IMR-90 (cell line): ENCODE results near the gene NAA38. TPM values are rescaled to one million over a fixed set of nuclear protein-coding genes. Genes with fewer than 3 reads are reported as not detected.

ENCODE experiments used
- BHLHE40 ChIP-seq: fragments of 150-350 bp; IDR thresholded peaks from 2 replicates; pipeline ENCODE4 v1.6.1; 2016; ENCODE audit warnings: mild to moderate bottlenecking, low read depth, low read length
- MXI1 ChIP-seq: IDR thresholded peaks from 2 replicates; pipeline ENCODE4 v1.6.1; 2012; ENCODE audit warnings: low read depth, mild to moderate bottlenecking, low read length, moderate library complexity, borderline replicate concordance
- SMC3 ChIP-seq: fragments of 150-350 bp; IDR thresholded peaks from 2 replicates; pipeline ENCODE4 v1.6.1; 2016; ENCODE audit warnings: low read depth, mild to moderate bottlenecking, antibody characterized with exemption, low read length, moderate library complexity
- polyA plus RNA-seq, 3 experiments: library from polyadenylated mRNA; depleted of rRNA; stranded (reverse); fragments of >200 nt; gene quantifications; 2 replicates each; pipeline ENCODE4 v1.2.3, GENCODE V29; 2012; ENCODE audit warnings: low replicate concordance in 1 of 3
- total RNA-seq: library from RNA; depleted of rRNA; stranded (reverse); fragments of >200 nt; gene quantifications from 2 replicates; pipeline ENCODE4 v1.2.3, GENCODE V29; 2012

The NAA38 gene
- total and polyA plus RNA-seq, 2 of the 4 experiments (the other 2 are of a cell fraction) = 40.7 to 76.8 TPM

- TF ChIP-seq BHLHE40 = no peak
- peak; percentile 52; the same call in 1 of the 2 replicates for TF ChIP-seq MXI1
- no peak for TF ChIP-seq SMC3
These were observed 12.8 kb downstream of the NAA38 start (continued) for GRCh38 chr17:7844292-7845154.
